ENCODE results near the gene ARHGAP19. TPM values are rescaled to one million over a fixed set of nuclear protein-coding genes. Genes with fewer than 3 reads are reported as not detected.

The ARHGAP19 gene
- total RNA-seq, 4 donors from 2014 or later: 4.5 to 8.4 (median 7.4) TPM

DNA sequence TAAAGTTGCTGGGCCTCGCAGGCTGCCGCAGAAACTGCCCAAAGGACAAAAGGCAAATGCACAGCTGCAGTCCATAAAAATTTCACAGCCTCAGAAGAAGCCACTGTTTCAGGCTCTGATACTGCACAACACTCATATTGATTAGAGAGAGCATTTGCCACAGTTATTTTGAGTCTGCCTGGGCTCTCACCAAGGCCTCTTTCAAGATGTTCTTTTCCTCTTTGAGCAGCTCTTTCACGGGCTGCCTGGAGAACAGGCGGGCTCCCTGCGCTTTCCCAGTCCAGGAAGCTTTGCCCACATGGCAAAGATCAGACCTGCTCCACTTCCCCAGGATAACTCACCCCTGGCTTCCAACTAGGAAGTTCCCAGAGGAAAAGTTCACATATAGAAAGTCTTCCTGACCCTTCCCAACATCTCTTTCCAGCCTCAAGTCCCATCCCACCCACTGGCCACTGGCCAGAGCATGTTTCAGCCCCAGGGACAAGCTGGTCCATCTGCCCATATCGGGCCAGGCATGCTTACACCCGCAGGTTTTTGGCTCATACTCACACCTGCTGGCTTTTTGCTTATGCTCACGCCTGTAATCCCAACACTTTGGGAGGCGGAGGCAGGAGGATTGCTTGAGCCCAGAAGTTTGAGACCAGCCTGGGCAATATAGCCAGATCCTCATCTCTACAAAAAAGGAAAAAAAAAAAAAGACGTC lies 110.0 kb downstream of the ARHGAP19 start:
- WGBS, 2 donors (ENCODE audit: low coverage in 1 of 2): 67 to 80% methylated on average over 2 to 10 of the region's 10 CpGs

DNA sequence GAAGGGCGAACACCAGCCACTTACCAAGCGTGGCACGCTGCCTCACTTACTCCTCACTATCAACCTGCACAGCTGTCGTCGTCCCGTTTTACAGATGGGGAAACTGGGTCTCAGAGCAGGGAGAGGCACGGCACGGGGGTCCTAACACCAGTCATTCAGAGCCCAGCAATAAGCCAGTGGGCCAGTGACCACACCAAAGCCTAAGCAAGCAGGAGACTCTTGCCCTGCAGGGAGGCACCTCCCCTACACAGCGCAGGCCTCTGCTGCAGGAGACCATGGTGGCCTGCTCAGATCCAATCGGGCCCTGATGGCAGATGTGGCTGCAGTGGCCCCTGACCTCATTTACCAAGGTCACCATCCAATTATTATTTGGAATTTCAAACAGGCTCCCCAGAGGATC lies 111.5 kb downstream of the ARHGAP19 start:
- DNase-seq: no peak
- TF ChIP-seq POLR2AphosphoS5 (IDR thresholded peaks at IDR 0.05): no peak
- TF ChIP-seq, protein P1, sequence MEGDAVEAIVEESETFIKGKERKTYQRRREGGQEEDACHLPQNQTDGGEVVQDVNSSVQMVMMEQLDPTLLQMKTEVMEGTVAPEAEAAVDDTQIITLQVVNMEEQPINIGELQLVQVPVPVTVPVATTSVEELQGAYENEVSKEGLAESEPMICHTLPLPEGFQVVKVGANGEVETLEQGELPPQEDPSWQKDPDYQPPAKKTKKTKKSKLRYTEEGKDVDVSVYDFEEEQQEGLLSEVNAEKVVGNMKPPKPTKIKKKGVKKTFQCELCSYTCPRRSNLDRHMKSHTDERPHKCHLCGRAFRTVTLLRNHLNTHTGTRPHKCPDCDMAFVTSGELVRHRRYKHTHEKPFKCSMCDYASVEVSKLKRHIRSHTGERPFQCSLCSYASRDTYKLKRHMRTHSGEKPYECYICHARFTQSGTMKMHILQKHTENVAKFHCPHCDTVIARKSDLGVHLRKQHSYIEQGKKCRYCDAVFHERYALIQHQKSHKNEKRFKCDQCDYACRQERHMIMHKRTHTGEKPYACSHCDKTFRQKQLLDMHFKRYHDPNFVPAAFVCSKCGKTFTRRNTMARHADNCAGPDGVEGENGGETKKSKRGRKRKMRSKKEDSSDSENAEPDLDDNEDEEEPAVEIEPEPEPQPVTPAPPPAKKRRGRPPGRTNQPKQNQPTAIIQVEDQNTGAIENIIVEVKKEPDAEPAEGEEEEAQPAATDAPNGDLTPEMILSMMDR (IDR thresholded peaks at IDR 0.05): no peak
- TF ChIP-seq POLR2A (IDR thresholded peaks at IDR 0.05): no peak
- TF ChIP-seq EP300 (IDR thresholded peaks at IDR 0.05; ENCODE audit: low read depth): no peak
- Histone ChIP-seq H3K27ac (no peak overlapping the region), H3K4me3 (no peak overlapping the region), H3K4me1 (peaks cover 5 to 12% (median 7%) of the 10 kb centered on the region in 4 donors), H3K9me3 (no peaks in the 10 kb centered on the region), H3K27me3 (peaks cover 82% of the 10 kb centered on the region), H3K36me3 (no peaks in the 10 kb centered on the region)
- in situ Hi-C loops (cut with MboI; ENCODE audit: low pct_ligation_motif_present in 1 of 4, low pct_unique_long_range_greater_than_20kb in 1 of 4, low sequenced_read_pairs in 3 of 4) (no loop called here), intact Hi-C loops (cut with DNase I; ENCODE audit: low total_unique reads) (no loop called here)
- 92% methylated on average over 10 of the region's 10 CpGs; no CpG with 5 or more reads in 1 of the 2 donors for WGBS, 2 donors (ENCODE audit: low coverage in 1 of 2)

More for the DNA sequence above, 110.0 kb downstream of the ARHGAP19 start:
- DNase-seq: no peak
- Histone ChIP-seq H3K27ac (no peak overlapping the region), H3K36me3 (no peaks in the 10 kb centered on the region), H3K9me3 (no peaks in the 10 kb centered on the region), H3K27me3 (peaks cover 89% of the 10 kb centered on the region), H3K4me3 (no peak overlapping the region), H3K4me1 (peaks cover 5 to 12% (median 7%) of the 10 kb centered on the region in 4 donors)
- in situ Hi-C loops (cut with MboI; ENCODE audit: low pct_ligation_motif_present in 1 of 4, low pct_unique_long_range_greater_than_20kb in 1 of 4, low sequenced_read_pairs in 3 of 4): no loop called here
- intact Hi-C loops (cut with DNase I; ENCODE audit: low total_unique reads): no loop called here
- no peak for TF ChIP-seq EP300 (IDR thresholded peaks at IDR 0.05; ENCODE audit: low read depth)
- TF ChIP-seq, protein P1 (IDR thresholded peaks at IDR 0.05): no peak
- no peak for TF ChIP-seq POLR2A (IDR thresholded peaks at IDR 0.05)
- TF ChIP-seq POLR2AphosphoS5 (IDR thresholded peaks at IDR 0.05): no peak

DNA sequence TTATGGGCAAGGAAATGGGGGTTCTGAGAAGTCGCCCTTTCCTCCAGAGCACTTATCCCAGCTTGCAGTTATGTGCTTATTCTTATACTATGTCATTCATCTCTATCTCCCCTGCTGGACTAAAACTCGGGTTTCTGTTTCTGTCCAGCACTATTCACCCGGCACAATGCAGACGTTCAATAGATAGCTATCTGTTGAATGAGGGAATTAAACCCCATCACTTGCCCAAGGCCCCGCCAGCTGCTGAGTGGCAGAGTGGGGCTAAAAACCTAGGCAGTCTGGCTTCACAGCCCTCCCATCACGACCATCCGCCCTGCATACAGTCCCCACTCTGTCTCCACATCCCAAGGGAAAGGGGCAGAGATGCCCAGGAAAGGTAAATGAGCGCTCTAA lies 112.1 kb downstream of the ARHGAP19 start:
- H3K27me3 ChIP-seq: peaks cover 76% of the 10 kb centered on the region
- peaks cover 0 to 6% (median under 1%) of the 10 kb centered on the region in 4 donors for H3K4me1 ChIP-seq
- intact Hi-C loops (cut with DNase I; ENCODE audit: low total_unique reads): no loop called here
- 80 to 90% methylated on average over 2 to 8 of the region's 8 CpGs for WGBS, 2 donors (ENCODE audit: low coverage in 1 of 2)
- H3K9me3 ChIP-seq: no peaks in the 10 kb centered on the region
- H3K36me3 ChIP-seq: no peaks in the 10 kb centered on the region
- DNase-seq: no peak
- H3K4me3 ChIP-seq: no peak overlapping the region
- in situ Hi-C loops (cut with MboI; ENCODE audit: low pct_ligation_motif_present in 1 of 4, low pct_unique_long_range_greater_than_20kb in 1 of 4, low sequenced_read_pairs in 3 of 4): no loop called here
- H3K27ac ChIP-seq: no peak overlapping the region
- no peak for TF ChIP-seq POLR2A (IDR thresholded peaks at IDR 0.05)
- no peak for TF ChIP-seq POLR2AphosphoS5 (IDR thresholded peaks at IDR 0.05)
- no peak for TF ChIP-seq EP300 (IDR thresholded peaks at IDR 0.05; ENCODE audit: low read depth)
- TF ChIP-seq, protein P1 (IDR thresholded peaks at IDR 0.05): no peak

DNA sequence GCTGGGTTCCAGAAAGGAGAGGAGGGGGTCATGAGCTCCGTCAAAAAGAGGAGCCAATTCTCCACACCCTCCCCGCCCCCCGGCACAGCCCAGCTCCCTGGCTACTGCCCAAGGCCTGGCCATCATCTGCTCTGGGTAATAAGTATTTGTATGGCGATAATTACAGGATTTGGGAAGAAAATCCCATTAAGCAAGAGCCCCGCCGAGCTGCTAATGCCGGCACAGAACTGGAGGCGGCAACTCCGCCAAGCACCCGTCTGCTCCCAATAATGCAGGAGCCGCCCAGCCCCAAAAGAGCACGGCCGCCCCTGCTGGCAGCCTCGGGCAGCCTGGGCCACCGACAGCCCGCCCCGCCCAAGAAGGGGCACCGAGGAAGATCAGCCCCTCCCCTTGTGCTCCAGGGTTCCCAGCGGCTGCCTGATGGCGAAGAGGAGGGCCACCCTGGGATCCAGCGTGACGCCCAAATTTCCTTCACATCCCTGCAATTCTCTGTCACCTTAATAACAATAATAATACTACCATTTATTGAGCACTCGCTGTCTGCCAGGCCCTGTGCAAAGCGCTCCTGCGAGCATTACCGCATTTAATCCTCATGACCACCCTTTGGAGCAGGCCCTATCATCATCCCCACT lies 112.6 kb downstream of the ARHGAP19 start:
- intact Hi-C loops (cut with DNase I; ENCODE audit: low total_unique reads): no loop called here
- in situ Hi-C loops (cut with MboI; ENCODE audit: low pct_ligation_motif_present in 1 of 4, low pct_unique_long_range_greater_than_20kb in 1 of 4, low sequenced_read_pairs in 3 of 4): no loop called here
- H3K27ac ChIP-seq: no peak overlapping the region
- H3K4me3 ChIP-seq: no peak overlapping the region
- peaks cover 70% of the 10 kb centered on the region for H3K27me3 ChIP-seq
- no peaks in the 10 kb centered on the region for H3K36me3 ChIP-seq
- no peak for DNase-seq
- WGBS, 2 donors (ENCODE audit: low coverage in 1 of 2): 23 to 70% methylated on average over 4 to 24 of the region's 26 CpGs
- H3K4me1 ChIP-seq: peaks cover 0 to 4% (median 0%) of the 10 kb centered on the region in 4 donors
- TF ChIP-seq, protein P1 (IDR thresholded peaks at IDR 0.05): peak in 2 of 5 experiments; percentile 7 to 9
- no peak for TF ChIP-seq POLR2A (IDR thresholded peaks at IDR 0.05)
- no peaks in the 10 kb centered on the region for H3K9me3 ChIP-seq

Measured in transverse colon (tissue), 4 donors.